CD4-positive, alpha-beta T cell treated with Interleukin-21 for 1 hour (primary cell): ENCODE results near the gene AKR7A3.
"Not testable (repeated sequence)": the region's sequence is repeated elsewhere in the genome, so short reads cannot be mapped to it uniquely, and the experiment has no call there.

Source experiments
- DNase-seq: peaks from one replicate; pipeline ENCODE4 v3.0.0-alpha.2; 2020

The AKR7A3 gene

DNA sequence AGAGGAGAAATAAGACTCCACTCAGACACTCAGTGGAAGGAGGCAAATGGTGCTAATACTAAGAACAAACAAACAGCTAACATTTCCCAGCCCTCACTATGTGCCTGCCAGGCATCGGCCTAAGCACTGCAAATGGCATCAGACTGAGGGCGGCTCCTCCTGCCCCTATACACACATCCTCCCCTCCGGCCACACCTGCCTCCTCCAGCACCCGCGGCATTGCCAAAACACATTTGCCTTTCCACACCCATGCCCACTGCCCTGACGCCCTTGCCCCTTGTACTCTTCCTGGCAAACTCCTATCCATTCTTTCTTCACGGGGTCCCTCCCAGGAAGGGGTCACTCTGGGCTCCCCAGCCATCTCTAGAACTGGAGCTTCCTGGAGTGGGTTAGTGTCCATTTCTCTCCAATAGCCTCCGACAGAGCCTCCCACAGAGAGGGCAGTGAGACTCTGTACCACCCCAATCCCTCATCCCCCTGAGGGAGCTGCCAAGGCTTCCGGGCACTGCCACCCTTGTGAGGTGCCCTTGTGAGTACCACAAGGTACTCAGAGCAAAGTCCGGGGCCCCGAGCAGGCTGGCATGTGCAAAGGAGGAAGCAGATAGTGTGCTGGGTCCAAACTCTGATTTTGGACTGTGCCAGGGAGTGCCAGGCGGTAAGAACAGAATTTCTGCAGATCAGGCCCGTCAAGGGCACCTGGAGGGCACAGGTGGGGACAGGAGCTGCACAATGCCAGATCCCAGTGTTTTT lies 959 bp downstream of the AKR7A3 start:
- DNase-seq: no peak

DNA sequence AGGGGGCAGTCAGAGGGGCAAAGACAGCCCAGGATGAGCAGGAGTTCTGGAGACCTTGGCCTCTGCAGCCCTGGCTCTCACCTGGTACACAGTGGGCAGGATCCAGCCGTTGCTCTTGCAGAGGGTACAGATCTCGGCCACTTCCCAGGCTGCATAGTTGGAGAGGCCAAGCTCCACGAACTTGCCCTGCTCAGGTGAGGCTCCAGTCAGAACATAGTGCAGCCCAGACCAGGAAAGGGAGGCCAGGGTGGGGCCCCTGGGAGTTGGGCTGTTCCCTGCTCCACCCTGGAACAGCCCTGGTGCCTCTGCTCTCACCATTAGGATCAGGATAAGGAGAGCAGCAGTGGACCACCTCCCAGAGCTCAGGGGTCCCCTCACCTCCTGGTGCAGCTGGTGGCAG lies 2.8 kb downstream of the AKR7A3 start:
- not testable (repeated sequence) for DNase-seq

DNA sequence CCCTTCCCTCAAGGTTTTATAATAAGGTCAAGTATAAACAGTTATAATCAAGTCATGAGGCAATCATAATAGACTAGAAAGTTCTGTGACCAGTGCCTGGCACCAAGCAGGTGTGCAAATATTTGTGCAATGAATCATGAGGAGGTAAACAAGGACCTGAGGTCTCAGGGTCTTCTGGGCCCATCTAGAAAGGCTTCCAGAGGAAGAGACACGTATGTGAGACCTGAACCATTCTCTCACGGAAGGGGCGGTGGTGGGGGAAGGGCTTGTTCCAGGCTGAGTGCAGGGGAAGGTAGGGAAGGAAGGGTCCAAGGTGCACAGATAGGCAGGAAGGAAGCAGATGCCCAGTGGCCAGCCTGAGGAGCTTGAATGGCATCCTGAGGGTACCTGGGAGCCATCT lies 3.2 kb downstream of the AKR7A3 start:
- DNase-seq: not testable (repeated sequence)

DNA sequence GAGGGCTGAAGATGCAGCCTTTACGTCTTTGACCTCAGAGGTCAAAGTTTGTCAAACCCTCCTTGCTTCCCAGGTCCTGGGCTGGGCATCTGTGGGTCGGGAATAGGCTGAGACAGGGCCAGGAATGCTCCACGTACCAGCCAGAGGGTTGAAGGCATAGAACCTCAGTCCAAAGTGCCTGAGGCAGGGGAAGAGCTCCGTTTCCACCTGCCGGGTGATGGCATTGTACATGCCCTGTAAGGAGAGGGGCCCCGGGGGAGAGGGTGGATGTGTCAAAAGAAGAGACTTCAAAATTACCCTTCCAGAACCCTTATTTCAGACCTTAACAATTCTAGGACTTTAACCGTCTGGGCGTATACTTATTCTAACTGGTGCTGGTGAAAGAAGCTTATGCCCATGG lies 3.7 kb downstream of the AKR7A3 start:
- no peak for DNase-seq

DNA sequence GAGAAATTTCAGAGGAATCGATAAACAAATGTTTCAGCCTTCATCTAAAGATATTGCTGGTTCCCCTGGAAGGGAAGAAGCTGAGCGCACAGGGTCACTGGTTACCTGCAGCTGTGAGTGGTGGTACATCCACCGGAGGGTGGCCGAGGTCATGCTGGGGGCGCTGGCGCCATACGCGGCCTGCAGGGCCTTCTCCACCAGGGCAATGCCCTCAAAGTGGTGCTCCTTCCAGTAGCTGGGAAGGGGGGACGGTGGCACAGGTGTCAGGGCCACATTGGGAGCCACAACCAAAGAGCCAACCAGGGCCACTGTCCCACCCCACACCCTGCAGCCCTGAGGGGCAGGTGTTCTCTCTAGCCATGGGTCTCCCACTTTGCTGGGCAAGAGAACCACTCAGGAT lies 4.7 kb downstream of the AKR7A3 start:
- DNase-seq: no peak

DNA sequence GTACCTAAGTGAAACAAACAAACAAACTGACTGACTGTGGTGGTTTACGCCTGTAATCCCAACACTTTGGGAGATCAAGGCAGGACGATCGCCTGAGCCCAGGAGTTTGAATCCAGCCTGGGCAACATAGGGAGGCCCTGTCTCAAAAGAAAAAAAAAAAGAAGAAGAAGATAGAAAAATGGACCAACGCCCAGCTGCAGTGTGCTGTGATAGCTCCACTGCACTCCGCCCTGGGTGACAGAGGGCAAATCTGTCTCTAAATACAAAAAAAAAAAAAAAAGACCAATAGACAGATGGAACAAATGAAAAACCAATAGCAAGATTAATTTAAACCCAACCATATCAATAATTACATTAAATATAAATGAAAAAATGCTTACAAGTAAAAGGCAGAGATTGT lies 13.9 kb downstream of the AKR7A3 start:
- DNase-seq: no peak

DNA sequence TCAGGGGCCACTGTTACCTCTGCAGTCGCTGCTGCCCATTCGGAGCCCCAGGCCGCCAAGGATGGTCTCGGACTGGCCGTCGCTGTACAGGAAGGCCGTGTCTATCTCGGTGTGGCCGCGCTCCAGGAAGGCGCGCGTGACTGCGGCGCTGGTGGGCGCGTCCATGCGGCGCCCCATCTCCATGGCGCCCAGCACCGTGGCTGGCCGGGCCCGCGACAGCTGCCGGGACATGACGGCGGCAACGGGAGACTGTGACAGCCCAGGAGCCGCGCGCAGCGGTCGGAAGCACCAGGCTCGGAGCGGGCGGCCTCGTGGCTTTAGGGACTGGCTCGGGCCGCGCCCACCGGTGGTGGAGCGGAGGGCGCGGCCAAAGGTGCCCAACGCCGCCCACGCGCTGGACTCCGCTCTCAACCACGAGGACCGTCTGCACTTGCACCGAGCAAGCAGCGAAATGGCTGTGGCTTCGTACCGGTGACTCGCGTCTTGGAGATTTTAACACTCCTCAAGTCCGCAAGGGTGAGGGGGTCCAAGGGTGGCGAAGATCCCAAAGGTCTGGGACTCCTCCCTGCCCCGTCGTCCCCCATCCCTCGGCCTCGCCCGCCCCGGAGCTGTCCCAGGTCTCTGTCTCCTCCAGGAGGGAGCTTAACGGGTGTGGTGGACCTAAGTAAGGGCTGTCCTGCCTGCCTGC lies 14.6 kb downstream of the AKR7A3 start:
- not testable (repeated sequence) for DNase-seq

DNA sequence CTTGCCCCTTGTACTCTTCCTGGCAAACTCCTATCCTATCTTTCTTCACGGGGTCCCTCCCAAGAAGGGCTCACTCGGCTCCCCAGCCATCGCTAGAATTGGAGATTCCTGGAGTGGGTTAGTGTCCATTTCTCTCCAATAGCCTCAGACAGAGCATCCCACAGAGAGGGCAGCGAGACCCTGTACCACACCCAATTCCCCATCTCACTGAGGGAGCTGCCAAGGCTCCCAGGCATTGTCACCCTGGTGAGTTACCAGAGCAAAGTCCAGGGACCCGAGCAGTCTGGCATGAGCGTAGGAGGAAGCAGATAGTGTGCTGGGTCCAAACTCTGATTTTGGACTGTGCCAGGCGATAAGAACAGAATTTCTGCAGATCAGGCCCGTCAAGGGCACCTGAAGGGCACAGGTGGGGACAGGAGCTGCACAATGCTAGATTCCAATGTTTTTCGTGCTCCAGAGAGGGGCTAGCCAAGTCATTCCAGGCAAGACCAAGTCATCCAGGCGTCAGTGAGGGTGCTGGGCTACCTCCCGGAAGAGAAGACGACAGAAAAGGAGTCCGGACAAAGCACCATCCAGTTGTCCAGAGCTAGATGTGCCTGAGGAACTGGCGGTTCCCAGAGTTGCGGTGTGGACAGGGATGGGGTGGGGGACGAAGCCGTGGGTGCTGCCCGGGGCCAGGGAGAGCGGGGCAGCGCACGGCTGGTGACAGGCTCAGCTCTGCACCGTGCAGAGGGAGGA lies 15.3 kb downstream of the AKR7A3 start:
- DNase-seq: no peak

DNA sequence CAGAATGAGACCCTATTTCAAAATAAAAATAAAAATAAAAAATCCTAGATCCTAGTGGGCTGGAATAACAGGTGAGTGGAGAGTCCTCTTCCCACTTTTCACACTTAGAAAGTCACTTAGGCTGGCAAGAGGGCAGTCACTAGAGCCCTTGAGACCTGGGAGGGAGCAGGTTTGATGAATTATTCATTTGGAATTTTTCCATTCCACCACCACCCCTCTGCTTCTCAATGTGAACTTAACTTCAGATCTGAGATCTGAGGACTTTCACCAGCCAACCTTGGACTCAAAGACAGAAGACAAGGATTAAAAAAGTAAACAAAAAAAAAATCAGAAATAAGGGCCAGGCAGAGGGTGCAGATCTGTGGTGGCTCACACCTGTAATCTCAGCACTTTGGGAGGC lies 16.5 kb downstream of the AKR7A3 start:
- DNase-seq: no peak

DNA sequence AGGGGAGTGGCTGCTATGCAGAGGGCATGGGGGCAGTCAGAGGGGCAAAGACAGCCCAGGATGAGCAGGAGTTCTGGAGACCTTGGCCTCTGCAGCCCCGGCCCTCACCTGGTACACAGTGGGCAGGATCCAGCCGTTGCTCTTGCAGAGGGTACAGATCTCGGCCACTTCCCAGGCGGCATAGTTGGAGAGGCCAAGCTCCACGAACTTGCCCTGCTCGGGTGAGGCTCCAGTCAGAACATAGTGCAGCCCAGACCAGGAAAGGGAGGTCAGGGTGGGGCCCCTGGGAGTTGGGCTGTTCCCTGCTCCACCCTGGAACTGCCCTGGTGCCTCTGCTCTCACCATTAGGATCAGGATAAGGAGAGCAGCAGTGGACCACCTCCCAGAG lies 18.2 kb downstream of the AKR7A3 start:
- not testable (repeated sequence) for DNase-seq

DNA sequence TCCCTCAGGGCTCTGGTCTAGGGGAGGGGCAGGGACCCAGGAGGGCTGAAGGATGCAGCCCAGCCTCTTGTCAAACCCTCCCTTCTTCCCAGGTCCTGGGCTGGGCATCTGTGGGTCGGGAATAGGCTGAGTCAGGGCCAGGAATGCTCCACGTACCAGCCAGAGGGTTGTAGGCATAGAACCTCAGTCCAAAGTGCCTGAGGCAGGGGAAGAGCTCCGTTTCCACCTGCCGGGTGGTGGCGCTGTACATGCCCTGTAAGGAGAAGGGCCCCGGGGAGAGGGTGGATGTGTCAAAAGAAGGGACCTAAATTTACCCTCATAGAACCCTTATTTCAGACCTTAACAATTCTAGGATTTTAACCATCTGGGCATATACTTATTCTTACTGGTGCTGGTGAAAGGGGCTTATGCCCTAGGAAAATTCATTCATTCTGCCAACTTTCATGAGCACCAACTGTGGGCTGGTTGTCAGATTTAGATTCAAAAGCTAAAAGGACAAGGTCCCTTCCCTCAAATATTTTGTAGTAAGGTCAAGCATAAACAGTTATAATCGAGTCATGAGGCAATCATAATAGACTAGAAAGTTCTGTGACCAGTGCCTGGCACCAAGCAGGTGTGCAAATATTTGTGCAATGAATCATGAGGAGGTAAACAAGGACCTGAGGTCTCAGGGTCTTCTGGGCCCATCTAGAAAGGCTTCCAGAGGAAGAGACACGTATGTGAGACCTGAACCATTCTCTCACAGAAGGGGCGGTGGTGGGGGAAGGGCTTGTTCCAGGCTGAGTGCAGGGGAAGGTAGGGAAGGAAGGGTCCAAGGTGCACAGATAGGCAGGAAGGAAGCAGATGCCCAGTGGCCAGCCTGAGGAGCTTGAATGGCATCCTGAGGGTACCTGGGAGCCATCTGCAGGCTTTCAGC lies 18.9 kb downstream of the AKR7A3 start:
- DNase-seq: not testable (repeated sequence)

DNA sequence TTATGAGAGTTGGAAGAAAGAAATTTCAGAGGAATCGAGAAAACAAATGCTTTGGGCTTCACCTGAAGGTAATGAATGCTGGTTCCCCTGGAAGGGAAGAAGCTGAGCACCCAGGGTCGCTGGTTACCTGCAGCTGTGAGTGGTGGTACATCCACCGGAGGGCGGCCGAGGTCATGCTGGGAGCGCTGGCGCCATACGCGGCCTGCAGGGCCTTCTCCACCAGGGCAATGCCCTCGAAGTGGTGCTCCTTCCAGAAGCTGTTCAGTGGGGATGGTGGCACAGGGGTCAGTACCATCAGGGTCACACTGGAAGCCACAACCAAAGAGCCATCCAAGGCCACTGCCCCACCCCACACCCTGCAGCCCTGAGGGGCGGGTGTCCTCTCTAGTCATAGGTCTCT lies 20.1 kb downstream of the AKR7A3 start:
- no peak for DNase-seq

DNA sequence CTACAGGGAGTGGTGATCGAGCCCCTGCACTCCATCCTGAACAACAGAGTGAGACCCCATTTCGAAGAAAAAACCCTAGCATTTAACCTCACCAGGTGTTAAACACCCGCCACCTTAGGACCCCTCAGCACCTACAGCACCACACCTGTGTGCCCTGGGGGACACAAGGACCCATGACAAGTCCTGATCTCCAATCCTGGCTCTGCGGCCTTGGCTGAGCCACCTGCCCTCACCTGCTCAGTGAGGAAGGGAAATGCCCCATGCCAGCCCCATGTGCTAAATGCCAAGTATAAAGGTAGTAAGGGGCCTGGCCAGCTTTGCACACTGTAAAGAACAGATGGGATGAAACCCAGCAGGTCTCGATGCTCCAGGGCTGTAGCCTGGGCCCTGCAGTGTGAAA lies 25.8 kb downstream of the AKR7A3 start:
- no peak for DNase-seq

DNA sequence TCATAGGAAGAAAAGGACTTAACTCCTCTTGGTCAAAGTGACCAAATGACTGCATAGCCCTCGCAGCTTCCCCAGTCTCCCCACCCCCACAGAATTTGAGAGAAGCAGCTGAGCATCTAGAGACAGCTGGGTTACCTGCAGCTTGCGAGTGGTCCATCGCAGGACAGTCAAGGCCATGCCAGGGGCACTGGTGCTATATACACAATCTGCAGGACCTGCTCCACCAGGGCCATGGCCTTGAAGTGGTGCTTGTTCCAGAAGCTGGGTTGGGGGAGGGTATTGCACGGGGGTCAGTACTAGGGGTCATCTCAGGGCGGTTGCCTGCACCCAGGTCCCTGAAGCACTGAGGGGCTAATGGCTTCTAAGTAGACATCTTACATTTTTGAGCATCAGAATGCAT lies 26.5 kb downstream of the AKR7A3 start:
- no peak for DNase-seq

DNA sequence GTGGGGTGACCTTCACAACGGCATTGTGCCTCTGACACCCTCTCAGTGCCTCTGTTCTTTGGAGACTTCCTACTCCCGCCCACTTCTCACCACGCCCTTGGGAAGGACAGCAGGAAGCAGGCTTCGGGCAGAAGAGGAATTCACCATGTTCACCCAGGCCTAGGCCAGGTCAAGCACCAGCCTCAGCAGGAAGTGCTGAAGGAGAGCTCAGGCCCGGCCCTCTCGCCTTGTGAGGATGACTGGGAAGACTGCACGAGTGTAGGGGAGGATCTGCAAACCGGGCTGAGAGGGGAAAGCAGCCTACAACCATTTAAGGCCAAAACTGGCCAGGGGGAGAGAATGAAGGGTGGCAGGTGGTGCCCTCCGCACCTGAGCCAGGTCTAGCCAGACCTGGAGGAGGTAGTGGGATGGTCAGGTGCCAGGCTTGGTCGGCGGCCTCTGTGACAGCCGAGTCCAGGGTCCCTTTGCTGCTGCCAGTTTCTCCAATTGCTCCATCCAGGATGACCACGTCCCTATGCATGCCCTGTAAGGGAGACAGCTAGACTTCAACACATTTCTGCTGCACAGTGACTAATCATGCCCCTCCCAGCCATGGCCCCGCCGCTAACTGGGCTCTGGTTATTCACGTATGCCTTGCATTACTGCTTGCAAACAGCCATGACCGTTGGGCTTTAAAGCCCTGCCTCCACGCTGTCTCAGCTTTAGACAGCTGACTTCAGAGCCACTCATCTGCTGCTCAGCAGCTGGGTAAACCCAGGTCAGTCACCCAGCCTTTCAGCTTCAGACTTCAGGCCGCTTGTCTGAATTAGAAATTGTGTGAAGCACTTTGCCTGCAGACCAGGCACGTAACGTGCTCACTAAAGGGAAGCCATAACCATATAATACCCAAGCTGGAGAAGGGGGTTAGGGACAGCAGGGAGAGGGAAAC lies 28.1 kb downstream of the AKR7A3 start:
- no peak for DNase-seq

DNA sequence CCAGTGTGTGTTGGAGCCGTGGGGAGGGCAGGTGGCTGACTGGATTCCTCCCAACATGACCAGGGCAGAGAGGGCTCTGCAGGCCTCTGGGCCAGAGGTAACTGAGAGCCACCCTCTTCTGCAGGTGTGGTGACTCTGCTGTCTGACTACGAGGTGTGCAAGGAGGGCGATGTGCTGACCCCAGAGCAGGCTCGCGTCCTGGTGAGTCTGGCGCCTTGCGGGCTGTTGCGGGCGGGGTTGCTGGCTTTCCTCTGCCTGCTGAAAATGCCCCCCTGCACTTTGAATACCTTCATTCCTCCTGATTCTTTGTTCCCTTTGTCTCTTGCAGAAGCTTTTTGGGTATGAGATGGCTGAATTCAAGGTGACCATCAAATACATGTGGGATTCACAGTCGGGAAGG lies 30.2 kb downstream of the AKR7A3 start:
- no peak for DNase-seq

DNA sequence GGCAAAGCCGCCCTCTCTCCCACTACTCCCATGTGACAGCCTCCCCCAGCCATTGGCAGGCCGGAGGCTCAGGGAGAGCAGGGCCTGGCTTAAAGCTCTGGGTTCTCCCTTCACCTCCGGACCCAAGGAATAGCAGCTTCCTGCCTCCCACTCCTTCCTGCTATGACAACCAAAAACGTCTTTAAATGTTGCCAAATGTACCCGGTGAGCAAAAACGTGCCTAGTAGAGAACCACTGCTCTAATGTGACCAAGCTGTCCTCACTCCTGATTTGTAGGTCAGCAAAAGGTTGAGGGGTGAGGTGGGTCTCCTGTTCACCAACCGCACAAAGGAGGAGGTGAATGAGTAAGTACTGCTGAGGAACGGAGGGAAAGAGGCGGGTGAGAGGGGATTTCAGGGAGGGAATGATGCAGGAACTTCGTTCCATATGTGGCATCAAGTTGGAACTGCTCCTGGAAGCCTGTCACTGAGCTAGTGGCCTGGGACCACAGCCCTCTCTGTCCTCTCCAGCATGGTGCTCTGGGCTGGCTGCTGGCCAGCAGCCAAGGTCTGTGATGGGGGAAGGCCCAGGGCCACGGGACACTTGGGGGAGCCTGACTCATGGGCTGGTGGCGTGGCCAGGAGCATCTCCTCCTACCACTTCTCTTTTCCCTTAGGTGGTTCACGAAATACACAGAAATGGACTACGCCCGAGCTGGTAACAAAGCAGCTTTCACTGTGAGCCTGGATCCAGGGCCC lies 31.2 kb downstream of the AKR7A3 start:
- DNase-seq: no peak

DNA sequence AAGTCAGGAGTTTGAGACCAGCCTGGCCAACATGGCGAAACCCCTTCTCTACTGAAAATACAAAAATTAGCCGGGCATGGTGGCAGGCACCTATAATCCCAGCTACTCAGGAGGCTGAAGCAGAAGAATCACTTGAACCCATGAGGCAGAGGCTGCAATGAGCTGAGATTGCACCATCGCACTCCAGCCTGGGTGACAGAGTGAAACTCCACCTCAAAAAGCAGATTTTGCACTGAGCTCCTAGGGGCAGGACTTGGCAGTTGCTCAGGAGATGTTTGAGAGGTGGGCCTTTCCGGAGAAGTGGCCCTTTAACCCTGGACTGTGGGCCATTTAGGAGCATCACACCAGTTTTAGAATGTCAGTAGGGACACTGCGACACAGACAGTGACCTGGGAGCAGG lies 32.3 kb downstream of the AKR7A3 start:
- not testable (repeated sequence) for DNase-seq

DNA sequence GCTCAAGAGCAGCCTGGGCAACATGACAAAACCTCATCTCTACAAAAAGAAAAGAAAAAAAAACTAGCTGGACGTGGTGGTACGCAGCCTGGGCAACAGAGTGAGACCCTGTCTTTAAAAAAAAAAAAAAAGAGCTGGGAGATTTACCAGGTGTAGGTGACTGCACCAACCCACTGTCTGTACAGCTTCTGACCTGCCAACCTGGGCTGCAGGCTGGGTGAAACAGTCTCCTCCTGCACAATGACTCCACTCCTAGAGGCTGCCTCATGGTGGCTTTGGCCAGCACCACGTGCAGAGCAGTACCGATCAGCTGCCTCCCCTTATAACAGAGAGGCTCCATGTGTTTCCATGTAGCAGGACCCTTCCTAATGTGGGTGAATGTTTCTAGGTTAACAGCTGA lies 33.3 kb downstream of the AKR7A3 start:
- DNase-seq: no peak

DNA sequence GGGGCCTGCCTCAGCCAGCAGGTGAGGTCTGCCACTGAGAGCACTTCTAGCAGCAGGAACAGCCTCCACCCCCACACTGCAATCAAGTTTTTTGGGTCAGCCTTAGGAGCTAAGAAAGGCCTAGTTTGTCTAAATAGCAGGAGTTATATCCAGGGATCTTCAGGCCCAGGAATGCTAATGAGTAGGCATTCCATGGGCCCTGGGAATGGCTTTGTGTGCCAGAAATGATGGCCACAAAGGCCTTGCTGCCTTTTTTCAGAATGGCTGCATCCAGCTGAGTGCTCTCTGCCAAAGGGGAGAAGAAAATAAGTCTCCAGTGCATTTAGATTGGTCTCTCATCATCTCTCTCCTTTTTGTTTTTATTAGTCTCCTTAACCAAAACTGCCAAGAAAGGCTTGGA lies 34.2 kb downstream of the AKR7A3 start:
- no peak for DNase-seq
